CD4-positive, alpha-beta memory T cell (primary cell): ENCODE results near the gene UNC13A. TPM values are rescaled to one million over a fixed set of nuclear protein-coding genes. Genes with fewer than 3 reads are reported as not detected.

Experiments
- CTCF ChIA-PET: fragments of 350-600 bp; sonication (Branson Sonifier 250); formaldehyde crosslinking; loops from one replicate; lab custom pipeline; 2021; ENCODE audit warnings: inconsistent platforms; ENCODE audit not compliant: partially characterized antibody; lab: Charles Lee
- POLR2A ChIA-PET: fragments of 350-600 bp; sonication (Branson Sonifier 250); formaldehyde crosslinking; loops from one replicate; lab custom pipeline; 2021; ENCODE audit not compliant: partially characterized antibody; lab: Charles Lee
- DNase-seq, 5 donors: peaks; one replicate each; pipeline versions ENCODE4 v3.0.0 to v3.0.0-alpha.2; 2020 to 2022; ENCODE audit warnings: mixed read lengths in 1 of 5
- H3K27ac ChIP-seq: one replicate; pipeline ENCODE4 v1.7.0; 2013; ENCODE audit warnings: low read depth, low read length
- H3K27me3 ChIP-seq: 2 replicates; pipeline ENCODE4 v1.7.0; 2013; ENCODE audit warnings: mild to moderate bottlenecking, low read length, moderate library complexity; ENCODE audit not compliant: insufficient read depth
- H3K36me3 ChIP-seq: 2 replicates; pipeline ENCODE4 v1.7.0; 2013; ENCODE audit warnings: mild to moderate bottlenecking, low read length, moderate library complexity; ENCODE audit not compliant: insufficient read depth
- H3K4me1 ChIP-seq: 2 replicates; pipeline ENCODE4 v1.7.0; 2013; ENCODE audit warnings: mild to moderate bottlenecking, low read length, moderate library complexity; ENCODE audit not compliant: insufficient read depth
- H3K4me3 ChIP-seq, 2 donors: one replicate each; pipeline ENCODE4 v1.7.0; 2013; ENCODE audit warnings: low read length in 2 of 2, mild to moderate bottlenecking in 1 of 2
- H3K9me3 ChIP-seq, 2 donors: one replicate each; pipeline ENCODE4 v1.7.0; 2013; ENCODE audit warnings: low read length in 2 of 2, control low read depth in 1 of 2; ENCODE audit not compliant: control insufficient read depth in 1 of 2
- H3K27ac Mint-ChIP-seq, 7 donors: one replicate each; pipeline ENCODE4 v1.8.0; 2020 to 2021; ENCODE audit warnings: mixed read lengths in 7 of 7, mild to moderate bottlenecking in 6 of 7, inconsistent platforms in 3 of 7, moderate library complexity in 3 of 7
- H3K27me3 Mint-ChIP-seq, 2 donors: one replicate each; pipeline ENCODE4 v1.8.0; 2020 to 2021; ENCODE audit warnings: mixed read lengths in 2 of 2
- H3K36me3 Mint-ChIP-seq, 2 donors: one replicate each; pipeline ENCODE4 v1.8.0; 2020 to 2021; ENCODE audit warnings: mixed read lengths in 2 of 2, inconsistent platforms in 1 of 2, mild to moderate bottlenecking in 1 of 2
- H3K4me1 Mint-ChIP-seq, 4 donors: one replicate each; pipeline ENCODE4 v1.8.0; 2020 to 2021; ENCODE audit warnings: mixed read lengths in 4 of 4, mild to moderate bottlenecking in 1 of 4
- H3K4me3 Mint-ChIP-seq, 8 donors: one replicate each; pipeline ENCODE4 v1.8.0; 2020 to 2021; ENCODE audit warnings: mixed read lengths in 8 of 8, mild to moderate bottlenecking in 7 of 8, moderate library complexity in 6 of 8, inconsistent platforms in 3 of 8
- H3K9me3 Mint-ChIP-seq, 8 donors: one replicate each; pipeline ENCODE4 v1.8.0; 2020 to 2021; ENCODE audit warnings: mixed read lengths in 8 of 8, mild to moderate bottlenecking in 5 of 8, inconsistent platforms in 3 of 8, moderate library complexity in 1 of 8
- intact Hi-C: fragments of 100-400 bp; cut with micrococcal nuclease; formaldehyde crosslinking; loops from one replicate; pipeline ENCODE4 v1.15.1; 2023
- polyA plus RNA-seq, 2 donors: library from polyadenylated mRNA; unstranded; fragments of 300-500 nt; fragmentation: Illumina TruSeq; gene quantifications; one replicate each; pipeline ENCODE4 v1.2.3, GENCODE V29; 2021
- total RNA-seq, 2 experiments: library from RNA; stranded (reverse); gene quantifications; one replicate each; pipeline ENCODE4 v1.2.3, GENCODE V29; 2021

UNC13A gene
- total and polyA plus RNA-seq, 4 experiments from 2014 or later = 0.06 to 0.09 TPM; not detected in 2

GRCh38 chr19:17584132-17584531 lies 104.0 kb downstream of the UNC13A start:
- H3K4me3 ChIP-seq = no peak overlapping the region
- intact Hi-C loops = no loop called here
- ChIA-PET POLR2A (no interaction called here), CTCF (interaction anchor here (1.8 kb wide), 1 partner anchor 11 kb away, joined by 6 read pairs; no protein-coding TSS in a partner anchor)
- H3K36me3 ChIP-seq = peaks cover 25% of the 10 kb centered on the region
- no peaks in the 10 kb centered on the region for H3K27me3 Mint-ChIP-seq
- no peak overlapping the region for H3K27ac ChIP-seq
- H3K27me3 ChIP-seq = no peaks in the 10 kb centered on the region
- no peak overlapping the region for H3K27ac Mint-ChIP-seq
- no peaks in the 10 kb centered on the region for H3K9me3 ChIP-seq
- no peak overlapping the region for H3K4me3 Mint-ChIP-seq
- no peaks in the 10 kb centered on the region for H3K9me3 Mint-ChIP-seq
- H3K4me1 Mint-ChIP-seq = peaks cover 0 to 4% (median 0%) of the 10 kb centered on the region in 4 donors
- DNase-seq = no peak
- H3K4me1 ChIP-seq = no peaks in the 10 kb centered on the region
- H3K36me3 Mint-ChIP-seq = peaks cover 22 to 31% of the 10 kb centered on the region in 2 donors

DNA sequence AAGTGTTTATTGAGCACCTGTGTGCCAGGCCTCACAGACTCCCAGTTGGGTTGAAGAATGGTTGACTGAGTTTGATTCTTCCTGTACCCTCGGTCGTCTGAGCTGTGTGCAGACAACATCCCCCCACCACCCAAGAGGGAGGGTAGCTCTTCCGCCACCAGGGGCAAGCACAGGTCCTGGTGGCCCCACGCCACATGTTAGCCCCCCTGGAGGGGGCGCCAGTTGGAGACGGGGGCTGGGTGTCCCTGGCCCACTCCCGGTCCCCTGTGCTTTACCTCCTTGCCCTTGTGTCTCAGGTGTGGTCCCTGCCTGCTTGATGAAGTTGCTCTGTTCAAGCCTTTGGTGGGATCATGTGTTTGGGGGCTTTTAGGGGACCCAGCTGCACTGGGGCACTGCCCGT lies 105.5 kb downstream of the UNC13A start:
- Histone ChIP-seq H3K4me1 (no peaks in the 10 kb centered on the region), H3K36me3 (peaks cover 35% of the 10 kb centered on the region), H3K27ac (no peak overlapping the region), H3K4me3 (no peak overlapping the region), H3K27me3 (no peaks in the 10 kb centered on the region), H3K9me3 (no peaks in the 10 kb centered on the region)
- DNase-seq = no peak
- Mint-ChIP-seq H3K9me3 (no peaks in the 10 kb centered on the region), H3K4me3 (no peak overlapping the region), H3K27ac (no peak overlapping the region), H3K27me3 (no peaks in the 10 kb centered on the region), H3K36me3 (peaks cover 24 to 39% of the 10 kb centered on the region in 2 donors), H3K4me1 (peaks cover 0 to 4% (median 0%) of the 10 kb centered on the region in 4 donors)
- CTCF ChIA-PET = interaction anchor here (1.8 kb wide), 1 partner anchor 9 kb away, joined by 6 read pairs; no protein-coding TSS in a partner anchor
- POLR2A ChIA-PET = interaction anchor here (0.6 kb wide), 1 partner anchor 72 kb away, joined by 3 read pairs; no protein-coding TSS in a partner anchor
- intact Hi-C loops = no loop called here

DNA sequence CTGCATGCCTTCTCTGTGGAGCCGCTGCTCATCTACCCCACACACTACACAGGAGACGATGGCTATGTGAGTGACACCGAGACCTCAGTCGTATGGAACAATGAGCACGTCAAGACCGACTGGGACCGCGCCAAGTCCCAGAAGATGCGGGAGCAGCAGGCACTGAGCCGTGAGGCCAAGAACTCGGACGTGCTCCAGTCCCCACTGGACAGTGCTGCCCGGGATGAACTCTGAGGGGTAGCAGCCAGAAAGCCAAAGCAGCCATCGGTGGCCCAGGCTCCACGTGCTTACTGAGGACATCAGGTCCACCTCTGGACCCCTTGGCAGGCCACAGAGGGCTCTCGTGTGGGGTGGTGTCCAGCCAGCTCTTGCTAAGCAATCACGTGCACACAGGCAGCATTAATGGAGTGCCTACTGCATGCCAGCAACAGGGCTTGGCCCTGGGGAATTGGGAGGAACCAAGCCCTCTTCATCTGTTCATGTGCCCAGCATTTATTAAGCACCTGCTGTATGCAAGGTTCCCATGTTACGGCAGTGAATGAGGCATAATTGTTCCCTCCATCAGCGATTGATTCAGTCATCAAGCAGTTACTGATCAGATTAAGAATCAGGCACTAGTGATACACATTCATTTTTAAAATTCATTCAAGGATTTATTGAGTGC lies 106.8 kb downstream of the UNC13A start:
- H3K36me3 Mint-ChIP-seq = peaks cover 24 to 42% of the 10 kb centered on the region in 2 donors
- H3K27ac Mint-ChIP-seq = no peak overlapping the region
- H3K27me3 Mint-ChIP-seq = no peaks in the 10 kb centered on the region
- intact Hi-C loops = no loop called here
- H3K4me3 Mint-ChIP-seq = no peak overlapping the region
- H3K4me3 ChIP-seq = no peak overlapping the region
- H3K4me1 Mint-ChIP-seq = peaks cover 0 to 4% (median under 1%) of the 10 kb centered on the region in 4 donors
- POLR2A ChIA-PET = no interaction called here
- H3K9me3 ChIP-seq = no peaks in the 10 kb centered on the region
- H3K27ac ChIP-seq = no peak overlapping the region
- no peaks in the 10 kb centered on the region for H3K9me3 Mint-ChIP-seq
- H3K36me3 ChIP-seq = peaks cover 36% of the 10 kb centered on the region
- H3K27me3 ChIP-seq = no peaks in the 10 kb centered on the region
- CTCF ChIA-PET = interaction anchor here (0.7 kb wide), 1 partner anchor 8 kb away, joined by 3 read pairs; no protein-coding TSS in a partner anchor
- DNase-seq = no peak
- no peaks in the 10 kb centered on the region for H3K4me1 ChIP-seq

GRCh38 chr19:17580470-17581144 lies 107.5 kb downstream of the UNC13A start:
- peaks cover 42% of the 10 kb centered on the region for H3K36me3 ChIP-seq
- POLR2A ChIA-PET = no interaction called here
- intact Hi-C loops = no loop called here

DNA sequence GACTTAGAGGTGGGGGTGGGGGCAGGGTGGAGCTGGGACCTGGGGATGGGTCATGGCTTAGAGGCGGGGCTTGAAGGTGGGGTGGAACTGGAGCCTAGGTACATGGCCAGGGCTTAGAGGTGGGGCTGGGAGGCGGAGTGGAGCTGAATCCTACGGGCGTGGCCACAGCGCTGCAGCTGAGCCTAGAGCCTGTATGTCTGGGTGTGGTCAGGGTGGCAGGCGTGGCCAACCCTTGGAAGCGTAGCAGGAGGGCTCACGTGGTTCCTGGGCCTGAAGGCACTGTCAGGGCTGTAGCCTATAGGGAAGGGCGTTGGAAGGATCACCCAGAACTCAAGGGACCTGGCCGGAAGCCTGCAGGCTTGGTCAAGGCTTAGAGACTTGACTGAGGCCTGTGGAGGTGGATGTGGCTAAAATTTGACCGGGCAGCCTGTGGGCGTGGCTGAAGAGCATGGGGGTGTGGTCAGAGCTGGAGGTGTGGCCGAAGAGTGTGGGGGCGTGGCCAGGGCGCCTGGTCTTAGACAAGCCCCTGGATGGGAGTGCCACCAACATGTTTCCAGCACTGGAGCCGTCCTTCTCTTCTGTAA lies 108.4 kb downstream of the UNC13A start:
- Mint-ChIP-seq H3K9me3 (no peaks in the 10 kb centered on the region), H3K4me3 (no peak overlapping the region), H3K4me1 (peaks cover 0 to 4% (median under 1%) of the 10 kb centered on the region in 4 donors), H3K27ac (peak overlapping the region in 1 of 7 donors; percentile 84), H3K27me3 (no peaks in the 10 kb centered on the region), H3K36me3 (peaks cover 24 to 46% of the 10 kb centered on the region in 2 donors)
- Histone ChIP-seq H3K27ac (no peak overlapping the region), H3K4me1 (no peaks in the 10 kb centered on the region), H3K9me3 (no peaks in the 10 kb centered on the region), H3K36me3 (peaks cover 42% of the 10 kb centered on the region), H3K27me3 (no peaks in the 10 kb centered on the region), H3K4me3 (no peak overlapping the region)
- CTCF ChIA-PET = interaction anchor here (1.0 kb wide), 1 partner anchor 84 kb away, joined by 4 read pairs; no protein-coding TSS in a partner anchor
- intact Hi-C loops = no loop called here
- POLR2A ChIA-PET = interaction anchor here (0.5 kb wide), 1 partner anchor 140 kb away, joined by 3 read pairs; the partner anchor contains the start of gene MAP1S
- peak in 2 of 5 donors; percentile 8 to 11 for DNase-seq

More at GRCh38 chr19:17580470-17581144, 107.5 kb downstream of the UNC13A start:
- Mint-ChIP-seq H3K9me3 (no peaks in the 10 kb centered on the region), H3K27me3 (no peaks in the 10 kb centered on the region), H3K27ac (no peak overlapping the region), H3K4me3 (no peak overlapping the region), H3K36me3 (peaks cover 24 to 46% of the 10 kb centered on the region in 2 donors), H3K4me1 (peaks cover 0 to 4% (median under 1%) of the 10 kb centered on the region in 4 donors)
- Histone ChIP-seq H3K27ac (no peak overlapping the region), H3K4me1 (no peaks in the 10 kb centered on the region), H3K4me3 (no peak overlapping the region), H3K27me3 (no peaks in the 10 kb centered on the region), H3K9me3 (no peaks in the 10 kb centered on the region)
- no peak for DNase-seq
- CTCF ChIA-PET = no interaction called here

DNA sequence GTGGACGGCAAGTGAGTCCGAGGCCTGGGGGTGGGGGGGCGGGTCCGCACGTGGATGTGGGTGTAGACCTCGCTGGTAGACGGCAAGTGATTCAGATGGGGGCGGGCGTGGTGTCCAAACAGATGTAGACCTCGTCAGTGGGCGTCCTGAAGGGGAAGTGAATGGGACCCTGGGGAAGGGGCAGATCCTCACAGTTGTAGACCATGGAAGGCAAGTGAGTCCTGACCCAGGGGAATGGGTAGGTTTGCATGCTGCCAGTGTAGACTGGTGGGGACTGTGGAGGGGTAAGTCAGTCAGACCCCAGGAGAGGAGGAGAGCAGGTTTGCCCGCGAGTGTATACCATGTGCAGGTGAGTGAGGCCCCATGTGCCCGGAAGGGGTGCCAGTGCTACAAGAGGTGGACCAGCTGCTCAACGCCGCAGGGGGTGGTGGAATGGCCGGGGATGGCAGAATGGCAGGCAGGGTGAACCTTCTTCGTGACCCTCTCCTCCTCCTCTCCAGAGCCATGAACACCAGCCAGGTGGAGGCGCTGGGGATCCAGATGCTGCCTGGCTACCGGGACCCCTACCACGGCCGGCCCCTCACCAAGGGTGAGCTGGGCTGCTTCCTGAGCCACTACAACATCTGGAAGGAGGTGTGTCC lies 110.6 kb downstream of the UNC13A start:
- H3K27ac Mint-ChIP-seq = peak overlapping the region in 2 of 7 donors; percentile 53 to 70
- DNase-seq = no peak
- no peaks in the 10 kb centered on the region for H3K9me3 Mint-ChIP-seq
- H3K27me3 Mint-ChIP-seq = no peaks in the 10 kb centered on the region
- intact Hi-C loops = no loop called here
- ChIA-PET CTCF (no interaction called here), POLR2A (no interaction called here)
- Histone ChIP-seq H3K9me3 (no peaks in the 10 kb centered on the region), H3K27me3 (no peaks in the 10 kb centered on the region), H3K4me1 (no peaks in the 10 kb centered on the region), H3K27ac (no peak overlapping the region), H3K4me3 (no peak overlapping the region), H3K36me3 (peaks cover 43% of the 10 kb centered on the region)
- H3K4me1 Mint-ChIP-seq = peaks cover 0 to 9% (median 2%) of the 10 kb centered on the region in 4 donors
- no peak overlapping the region for H3K4me3 Mint-ChIP-seq
- peaks cover 27 to 53% of the 10 kb centered on the region in 2 donors for H3K36me3 Mint-ChIP-seq
